ENCODE data around the gene EEFSEC.

DNA sequence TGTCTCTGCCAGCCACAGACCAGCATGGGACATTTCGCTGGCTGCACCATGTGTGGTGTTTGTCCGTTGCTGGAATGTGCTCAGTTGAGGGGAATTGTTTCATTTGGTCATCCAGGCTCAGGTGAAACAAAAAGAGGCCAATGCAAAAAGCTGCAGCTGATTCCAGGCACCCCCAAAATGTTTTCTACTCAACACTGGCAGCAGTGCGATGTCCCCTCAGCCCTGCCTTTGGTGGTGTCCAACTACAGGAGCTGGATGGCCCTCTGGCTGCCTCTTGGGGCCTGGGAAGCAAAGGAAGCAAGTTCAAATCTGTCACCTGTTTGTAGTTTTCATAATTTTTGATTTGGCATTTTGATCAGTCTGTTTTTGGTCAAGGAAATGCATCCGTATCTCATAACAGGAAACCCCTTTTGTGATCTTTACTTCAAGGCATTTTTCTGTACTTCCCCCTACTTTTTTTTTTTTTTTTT is 141.8 kb downstream of the EEFSEC start:
- TF ChIP-seq, protein P1, sequence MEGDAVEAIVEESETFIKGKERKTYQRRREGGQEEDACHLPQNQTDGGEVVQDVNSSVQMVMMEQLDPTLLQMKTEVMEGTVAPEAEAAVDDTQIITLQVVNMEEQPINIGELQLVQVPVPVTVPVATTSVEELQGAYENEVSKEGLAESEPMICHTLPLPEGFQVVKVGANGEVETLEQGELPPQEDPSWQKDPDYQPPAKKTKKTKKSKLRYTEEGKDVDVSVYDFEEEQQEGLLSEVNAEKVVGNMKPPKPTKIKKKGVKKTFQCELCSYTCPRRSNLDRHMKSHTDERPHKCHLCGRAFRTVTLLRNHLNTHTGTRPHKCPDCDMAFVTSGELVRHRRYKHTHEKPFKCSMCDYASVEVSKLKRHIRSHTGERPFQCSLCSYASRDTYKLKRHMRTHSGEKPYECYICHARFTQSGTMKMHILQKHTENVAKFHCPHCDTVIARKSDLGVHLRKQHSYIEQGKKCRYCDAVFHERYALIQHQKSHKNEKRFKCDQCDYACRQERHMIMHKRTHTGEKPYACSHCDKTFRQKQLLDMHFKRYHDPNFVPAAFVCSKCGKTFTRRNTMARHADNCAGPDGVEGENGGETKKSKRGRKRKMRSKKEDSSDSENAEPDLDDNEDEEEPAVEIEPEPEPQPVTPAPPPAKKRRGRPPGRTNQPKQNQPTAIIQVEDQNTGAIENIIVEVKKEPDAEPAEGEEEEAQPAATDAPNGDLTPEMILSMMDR (IDR thresholded peaks at IDR 0.05; ENCODE audit: low read length): no peak
- TF ChIP-seq EZH2 (optimal IDR thresholded peaks at IDR 0.05; ENCODE audit: low read depth, low read length) (no peak), EZH2phosphoT487 (IDR thresholded peaks at IDR 0.05; ENCODE audit: low read length) (no peak)

All from MM.1S (cell line).